GM18867 (cell line): ENCODE results near the gene PDCD1.

Source experiments
- ATAC-seq: cut with Tn5 transposase; IDR thresholded peaks from one replicate; pipeline ENCODE4 v1.9.1; 2021; ENCODE audit warnings: mild to moderate bottlenecking, moderate library complexity; ENCODE audit not compliant: unreplicated experiment

The PDCD1 gene

DNA sequence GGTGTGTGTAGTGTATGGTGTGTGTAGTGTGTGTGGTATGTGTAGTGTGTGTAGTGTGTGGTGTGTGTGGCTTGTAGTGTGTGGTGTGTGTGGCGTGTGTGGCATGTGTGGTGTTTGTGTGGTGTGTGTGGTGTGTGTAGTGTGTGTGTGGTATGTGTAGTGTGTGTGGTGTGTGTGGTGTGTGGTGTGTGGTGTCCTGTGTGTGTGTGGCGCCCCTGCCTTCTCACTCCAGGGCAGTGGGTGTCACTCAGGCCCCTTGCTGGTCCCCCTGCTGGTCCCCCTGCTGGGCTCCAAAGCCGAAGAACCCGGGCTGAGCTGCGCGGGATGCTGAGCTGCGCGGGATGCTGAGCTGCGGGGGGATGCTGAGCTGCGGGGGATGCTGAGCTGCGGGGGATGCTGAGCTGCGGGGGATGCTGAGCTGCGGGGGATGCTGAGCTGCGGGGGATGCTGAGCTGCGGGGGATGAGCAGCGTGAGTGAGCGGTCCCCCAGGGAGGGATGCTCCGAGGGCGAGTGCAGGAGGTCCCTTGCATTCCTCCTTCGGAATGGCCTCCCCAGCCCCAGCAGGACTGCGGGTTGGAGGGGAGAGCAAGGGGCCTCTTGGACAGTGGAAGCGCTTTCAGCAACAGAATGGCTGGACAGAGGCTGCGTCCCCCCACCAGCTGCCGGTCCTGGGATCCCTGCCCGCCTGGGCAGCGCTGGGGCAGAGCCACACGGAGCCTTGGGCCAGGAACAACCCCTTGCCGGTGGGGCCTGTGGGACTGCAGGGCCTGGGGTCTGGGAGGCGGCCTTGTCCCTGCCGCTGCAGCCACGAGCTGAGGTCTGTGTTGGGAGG is 7.5 kb upstream of the PDCD1 start:
- no peak for ATAC-seq

DNA sequence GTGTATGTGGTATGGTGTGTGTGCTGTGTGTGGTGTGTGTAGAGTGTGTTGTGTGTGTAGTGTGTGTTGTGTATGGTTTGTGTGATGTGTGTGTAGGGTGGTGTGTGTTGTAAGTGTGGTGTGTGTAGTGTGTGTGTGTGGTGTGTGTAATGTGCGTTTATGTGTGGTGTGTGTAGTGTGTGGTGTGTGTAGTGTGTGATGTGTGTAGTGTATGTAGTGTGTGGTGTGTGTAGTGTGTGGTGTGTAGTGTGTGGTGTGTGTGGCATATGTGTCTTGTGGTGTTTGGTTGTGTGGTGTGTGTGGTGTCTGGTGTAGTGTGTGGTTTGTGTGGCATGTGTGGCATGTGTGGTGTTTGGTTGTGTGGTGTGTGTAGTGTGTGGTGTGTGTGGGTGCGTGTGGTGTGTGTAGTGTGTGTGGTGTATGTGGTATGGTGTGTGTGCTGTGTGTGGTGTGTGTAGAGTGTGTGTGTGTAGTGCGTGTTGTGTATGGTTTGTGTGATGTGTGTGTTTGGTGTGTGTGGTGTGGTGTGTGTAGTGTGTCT is 6.8 kb upstream of the PDCD1 start:
- ATAC-seq = no peak

- no peak for ATAC-seq
Measured at GRCh38 chr2:241864850-241865213, 6.1 kb upstream of the PDCD1 start.

DNA sequence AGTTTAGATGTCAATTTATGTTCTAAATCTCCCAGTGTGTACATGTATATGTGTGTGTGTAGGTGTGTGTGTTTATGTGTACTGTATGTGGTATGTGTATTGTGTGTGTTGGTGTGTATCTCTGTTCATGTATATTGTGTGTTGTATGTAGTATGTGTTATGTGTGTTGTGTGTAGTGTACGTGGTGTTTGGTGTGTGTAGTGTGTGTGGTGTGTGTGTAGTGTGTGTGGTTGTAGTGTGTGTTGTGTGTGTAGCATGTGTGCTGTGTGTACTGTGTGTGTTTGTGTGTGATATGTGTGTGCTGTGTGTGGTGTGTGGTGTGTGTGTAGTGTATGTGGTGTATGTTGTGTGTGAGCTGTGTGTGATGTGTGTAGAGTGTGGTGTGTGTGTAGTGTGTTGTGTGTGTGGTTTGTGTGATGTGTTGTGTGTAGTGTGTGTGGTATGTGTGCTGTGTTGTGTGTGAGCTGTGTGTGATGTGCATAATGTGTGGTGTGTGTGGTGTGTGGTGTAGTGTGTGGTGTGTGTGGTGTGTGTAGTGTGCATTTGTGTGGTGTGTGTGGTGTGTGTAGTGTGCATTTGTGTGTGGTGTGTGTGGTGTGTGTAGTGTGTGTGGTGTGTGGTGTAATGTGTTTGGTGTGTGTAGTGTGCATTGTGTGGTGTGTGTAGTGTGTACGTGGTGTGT is 5.6 kb upstream of the PDCD1 start:
- no peak for ATAC-seq

DNA sequence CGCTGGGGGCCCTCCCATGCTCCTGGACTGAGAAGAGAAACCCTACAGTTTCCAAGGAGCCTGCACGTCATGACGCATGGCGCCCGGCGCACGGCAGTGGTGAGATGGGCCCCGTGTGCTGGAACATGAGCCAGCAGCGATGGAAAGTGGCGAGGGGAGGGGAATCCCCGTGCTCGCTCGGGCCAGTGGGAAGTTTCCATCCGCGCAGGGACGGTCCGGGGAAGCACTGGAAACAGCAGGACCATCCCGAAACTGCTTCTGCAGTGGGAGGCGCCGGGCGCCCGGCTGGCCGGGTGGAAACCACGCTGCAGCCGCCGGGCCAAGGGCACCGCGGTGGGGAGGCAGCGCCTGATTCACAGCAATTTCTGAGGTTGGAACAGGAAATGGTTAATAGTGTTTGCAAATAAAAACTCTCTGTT is 4.9 kb upstream of the PDCD1 start:
- no peak for ATAC-seq

DNA sequence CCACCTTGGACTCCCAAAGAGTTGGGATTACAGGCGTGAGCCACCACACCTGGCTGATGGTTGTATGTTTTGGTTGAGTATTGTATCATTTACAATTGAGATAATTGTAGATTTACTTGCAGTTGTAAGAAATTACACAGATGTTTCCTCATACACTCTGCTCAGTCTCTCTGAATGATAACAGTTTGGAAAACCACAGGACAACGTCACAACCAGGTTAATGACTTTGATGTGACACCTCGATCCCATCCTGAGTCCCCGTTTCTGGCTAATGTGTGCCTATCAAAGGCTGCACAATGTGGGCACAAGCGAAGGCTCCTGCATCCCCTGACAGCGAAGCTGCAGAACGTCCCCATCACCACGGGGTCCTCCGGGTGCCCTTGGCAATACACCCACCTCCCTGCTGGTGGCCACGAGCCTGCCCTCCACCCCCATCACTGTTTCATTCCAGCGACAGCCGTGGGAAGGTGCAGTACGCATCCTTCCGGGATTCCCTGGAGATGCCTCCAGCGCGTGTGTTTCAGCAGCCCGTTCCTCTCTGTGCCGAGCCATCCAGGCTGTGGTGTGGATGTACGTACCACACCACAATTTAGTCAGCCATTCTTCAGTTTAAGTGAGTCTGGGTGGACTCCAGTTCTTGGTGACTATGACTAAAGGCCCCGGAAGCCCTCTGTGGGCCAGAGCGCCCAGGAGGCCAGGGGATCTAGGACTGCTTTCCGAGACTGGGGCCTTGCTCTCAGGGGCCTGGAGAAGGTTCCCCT is 4.3 kb upstream of the PDCD1 start:
- ATAC-seq = no peak

- no peak for ATAC-seq
Measured at GRCh38 chr2:241862093-241862492, 3.4 kb upstream of the PDCD1 start.

- no peak for ATAC-seq
Measured at GRCh38 chr2:241861264-241861663, 2.6 kb upstream of the PDCD1 start.

DNA sequence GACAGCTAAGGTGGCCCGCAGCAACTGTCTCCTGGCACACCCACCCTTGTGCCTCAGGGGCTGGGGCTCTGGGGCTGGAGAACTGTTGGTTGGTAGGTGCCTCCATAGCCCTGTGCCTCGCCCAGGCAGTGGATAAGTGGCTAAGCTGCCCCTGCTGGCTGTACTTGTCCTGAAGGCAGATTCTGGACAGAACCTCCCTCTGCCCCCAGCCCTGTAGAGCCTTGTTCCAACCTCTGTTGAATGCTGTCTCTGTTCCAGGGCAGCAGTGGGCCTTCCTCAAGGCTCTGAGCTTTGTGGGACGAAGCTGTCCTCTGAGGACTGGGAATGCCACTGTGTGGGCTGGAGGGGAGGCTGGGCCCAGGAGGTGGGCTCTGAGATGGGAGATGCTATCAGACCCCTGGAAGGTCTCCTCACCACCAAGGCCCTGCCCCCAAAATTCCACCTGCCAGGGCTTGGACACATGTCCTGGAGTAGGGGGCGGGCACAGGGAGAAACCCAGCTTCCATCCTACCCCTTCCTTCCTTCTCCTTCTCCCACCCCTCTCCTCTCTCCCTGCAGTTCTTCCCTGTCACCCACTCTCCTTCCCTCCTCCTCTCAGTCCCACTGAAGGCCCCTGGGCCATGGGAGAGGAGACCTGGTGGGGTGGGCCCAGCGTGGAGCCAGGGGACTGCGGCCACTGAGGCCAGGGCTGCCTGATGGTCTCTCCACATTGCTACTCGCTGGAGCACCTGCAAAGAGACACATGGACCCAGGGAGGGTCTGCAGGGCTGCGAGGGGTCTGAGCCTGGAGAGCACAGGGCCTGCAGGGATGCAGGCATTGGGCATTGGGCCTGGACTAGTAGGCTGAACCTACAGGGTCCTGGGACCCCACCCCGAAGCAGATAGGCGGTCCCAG is 1.7 kb upstream of the PDCD1 start:
- no peak for ATAC-seq

GRCh38 chr2:241859436-241860183 is 916 bp upstream of the PDCD1 start:
- ATAC-seq = peak; percentile 39

GRCh38 chr2:241859017-241859435 is 332 bp upstream of the PDCD1 start:
- ATAC-seq = peak; percentile 19

DNA sequence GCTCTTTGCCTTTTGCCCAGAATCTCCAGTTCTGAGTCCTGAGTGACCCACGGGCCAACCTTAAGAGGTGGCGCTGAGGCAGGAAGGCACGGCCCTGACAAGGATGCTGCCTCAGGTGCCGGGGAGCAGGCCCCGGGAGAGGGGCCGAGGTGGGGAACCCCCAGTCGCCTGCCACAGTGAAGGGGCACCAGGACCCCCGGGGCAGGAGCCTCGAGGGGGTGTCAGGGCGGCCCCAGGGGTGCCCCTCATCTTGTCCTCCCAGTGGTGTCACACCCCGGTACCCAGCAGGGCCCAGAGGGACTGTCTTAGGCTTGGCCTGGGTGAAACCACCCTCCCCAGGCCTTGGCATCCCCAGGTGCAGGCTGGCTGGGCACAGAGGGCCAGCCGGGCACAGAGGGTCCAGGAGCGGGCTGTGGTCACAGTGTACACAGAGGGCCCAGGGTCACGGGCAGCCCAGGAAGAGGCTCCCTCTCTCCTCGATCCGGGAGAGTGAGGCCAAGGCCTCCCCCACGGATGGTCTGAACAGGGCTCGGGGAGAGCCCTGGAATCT is 1.0 kb downstream of the PDCD1 start:
- no peak for ATAC-seq

- ATAC-seq = no peak
Measured at GRCh38 chr2:241857041-241857541, 1.6 kb downstream of the PDCD1 start.

DNA sequence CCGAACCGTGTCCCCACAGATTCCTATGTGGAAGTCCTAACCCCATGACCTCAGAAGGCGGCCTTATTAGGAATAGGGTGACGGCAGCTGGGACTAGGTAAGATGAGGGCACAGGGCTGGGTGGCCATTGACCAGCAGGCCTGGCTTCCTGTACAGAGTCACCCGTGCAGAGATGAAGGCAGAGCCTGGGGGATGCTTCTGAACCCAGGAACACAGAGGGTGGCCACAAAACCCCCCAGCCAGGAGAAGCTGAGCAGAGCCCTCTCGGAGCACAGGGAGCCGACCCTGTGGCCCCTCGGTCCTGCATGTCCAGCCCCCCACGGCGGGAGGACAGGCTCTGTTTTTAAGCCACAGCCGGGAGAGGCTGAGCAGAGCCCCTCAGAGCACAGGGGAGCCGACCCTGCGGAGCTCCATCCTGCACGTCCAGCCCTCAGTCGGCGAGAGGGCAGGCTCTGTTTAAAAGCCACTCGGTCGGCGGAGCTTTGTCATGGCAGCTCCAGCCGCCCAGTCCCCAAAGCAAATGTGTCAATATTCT is 2.7 kb downstream of the PDCD1 start:
- ATAC-seq = no peak

DNA sequence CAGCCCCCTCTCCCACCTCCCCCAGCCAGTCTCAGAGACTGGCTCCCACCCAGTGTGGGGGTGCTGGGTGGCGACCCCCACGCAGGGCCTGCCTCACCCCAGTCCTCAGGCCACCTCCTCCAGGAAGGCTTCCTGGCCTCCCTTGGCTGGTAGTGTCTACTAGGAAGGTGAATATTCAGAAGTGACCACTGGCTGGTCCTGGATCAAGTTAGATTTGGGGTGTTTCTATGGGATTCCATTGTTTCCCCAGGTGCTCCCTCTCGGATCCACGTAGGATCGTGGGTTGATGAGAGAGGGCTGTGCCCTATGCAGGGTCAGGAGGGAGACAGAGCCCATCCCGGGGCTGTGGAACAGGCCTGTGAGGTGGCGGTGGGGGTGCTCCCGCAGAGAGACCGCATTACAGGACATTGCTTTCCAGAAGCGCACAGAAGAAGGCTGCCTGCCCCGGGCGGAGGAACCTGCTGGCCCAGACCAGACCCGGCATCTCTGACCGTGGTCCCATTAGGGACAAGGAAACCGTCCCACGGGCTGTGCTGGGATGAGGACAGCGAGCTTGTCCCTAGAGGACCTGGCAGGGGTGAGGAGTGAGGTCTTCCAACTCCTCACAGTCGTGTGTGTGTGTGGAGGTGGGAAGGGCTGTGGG is 3.3 kb downstream of the PDCD1 start:
- ATAC-seq = no peak

GRCh38 chr2:241854342-241855244 is 4.1 kb downstream of the PDCD1 start:
- ATAC-seq = no peak

- ATAC-seq = no peak
Measured at GRCh38 chr2:241853651-241854341, 4.9 kb downstream of the PDCD1 start.
